ENCODE measurements around the gene NKD1.
"Not testable (repeated sequence)": the region's sequence is repeated elsewhere in the genome, so short reads cannot be mapped to it uniquely, and the experiment has no call there.

Gene NKD1

DNA sequence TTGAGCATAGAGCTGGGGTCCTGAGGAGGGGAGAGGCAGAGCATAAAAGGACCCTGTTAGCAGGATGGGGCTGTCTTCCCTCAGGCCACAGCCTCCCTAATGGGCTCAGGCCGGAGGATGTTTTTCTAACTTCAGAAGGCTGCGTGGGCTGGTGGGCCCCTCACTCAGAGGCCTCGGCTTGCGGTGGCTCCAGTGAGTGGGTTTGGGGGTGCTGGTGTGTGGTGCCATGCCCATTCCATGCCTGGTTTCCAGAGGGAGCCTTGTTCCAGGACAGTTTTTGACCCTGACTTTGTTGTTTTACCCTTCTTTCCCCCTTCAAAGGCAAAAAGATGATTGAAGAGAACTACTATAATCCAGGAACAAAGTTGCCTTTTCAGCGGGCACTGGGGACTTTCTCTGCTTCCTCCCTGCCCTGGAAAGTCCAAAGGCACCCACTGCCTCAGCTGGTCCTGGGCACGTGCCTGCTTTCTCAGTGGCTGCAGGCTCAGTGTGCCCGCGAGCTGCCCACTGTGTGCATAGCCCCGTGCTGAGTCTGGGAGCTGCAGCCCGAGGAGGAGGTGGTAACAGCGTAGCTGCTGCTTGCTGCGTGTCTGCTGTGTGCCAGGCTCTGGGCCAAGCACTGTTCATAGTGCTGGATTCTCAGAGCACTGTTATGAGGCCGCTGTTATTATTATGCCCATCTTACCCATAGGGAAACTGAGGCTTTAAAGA, 11.8 kb downstream of the NKD1 start:
- DNase-seq: no peak

GRCh38 chr16:50560903-50561863, 13.0 kb downstream of the NKD1 start:
- DNase-seq: no peak

DNA sequence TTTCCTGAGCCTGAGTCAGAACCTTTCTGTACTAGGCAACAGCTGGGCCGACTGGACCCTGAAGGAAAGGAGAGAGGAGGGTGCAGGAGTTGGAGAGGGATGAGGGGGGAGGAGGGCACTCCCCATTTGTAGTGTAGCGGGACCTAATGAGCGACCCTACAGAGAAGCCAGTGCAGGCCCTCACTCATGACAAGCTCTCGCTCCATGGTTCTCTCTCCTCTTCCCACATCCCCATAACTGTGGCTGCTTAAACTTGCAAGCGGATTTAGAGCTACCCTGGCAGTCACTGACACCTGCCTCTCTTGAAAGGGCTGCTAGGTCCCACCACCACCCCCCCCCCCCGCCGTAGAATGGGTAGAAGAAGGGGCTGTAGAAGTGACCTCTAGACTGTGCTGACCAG, 14.5 kb downstream of the NKD1 start:
- DNase-seq: no peak

DNA sequence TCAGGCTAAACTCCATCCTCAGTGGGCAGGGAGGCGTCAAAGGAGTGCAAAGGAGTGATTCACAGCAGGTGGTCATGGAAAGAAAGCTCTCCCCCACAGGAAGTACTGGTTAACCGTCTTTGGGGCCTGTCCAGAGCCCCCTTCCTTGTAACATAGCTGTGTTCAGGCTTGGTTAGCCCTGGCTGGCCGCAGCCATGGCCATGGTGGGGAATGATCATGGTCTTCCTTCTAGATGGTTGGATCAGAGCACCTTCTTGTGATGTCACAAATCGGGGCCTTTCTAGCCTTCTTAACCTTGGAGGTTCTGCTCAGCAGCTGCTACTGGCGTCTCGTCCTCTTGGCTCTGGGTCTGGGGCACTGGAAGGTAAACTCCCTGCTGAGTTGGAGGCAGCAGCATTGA, 15.8 kb downstream of the NKD1 start:
- DNase-seq: no peak

- DNase-seq: no peak
Observed at GRCh38 chr16:50565428-50565827, 17.2 kb downstream of the NKD1 start.

DNA sequence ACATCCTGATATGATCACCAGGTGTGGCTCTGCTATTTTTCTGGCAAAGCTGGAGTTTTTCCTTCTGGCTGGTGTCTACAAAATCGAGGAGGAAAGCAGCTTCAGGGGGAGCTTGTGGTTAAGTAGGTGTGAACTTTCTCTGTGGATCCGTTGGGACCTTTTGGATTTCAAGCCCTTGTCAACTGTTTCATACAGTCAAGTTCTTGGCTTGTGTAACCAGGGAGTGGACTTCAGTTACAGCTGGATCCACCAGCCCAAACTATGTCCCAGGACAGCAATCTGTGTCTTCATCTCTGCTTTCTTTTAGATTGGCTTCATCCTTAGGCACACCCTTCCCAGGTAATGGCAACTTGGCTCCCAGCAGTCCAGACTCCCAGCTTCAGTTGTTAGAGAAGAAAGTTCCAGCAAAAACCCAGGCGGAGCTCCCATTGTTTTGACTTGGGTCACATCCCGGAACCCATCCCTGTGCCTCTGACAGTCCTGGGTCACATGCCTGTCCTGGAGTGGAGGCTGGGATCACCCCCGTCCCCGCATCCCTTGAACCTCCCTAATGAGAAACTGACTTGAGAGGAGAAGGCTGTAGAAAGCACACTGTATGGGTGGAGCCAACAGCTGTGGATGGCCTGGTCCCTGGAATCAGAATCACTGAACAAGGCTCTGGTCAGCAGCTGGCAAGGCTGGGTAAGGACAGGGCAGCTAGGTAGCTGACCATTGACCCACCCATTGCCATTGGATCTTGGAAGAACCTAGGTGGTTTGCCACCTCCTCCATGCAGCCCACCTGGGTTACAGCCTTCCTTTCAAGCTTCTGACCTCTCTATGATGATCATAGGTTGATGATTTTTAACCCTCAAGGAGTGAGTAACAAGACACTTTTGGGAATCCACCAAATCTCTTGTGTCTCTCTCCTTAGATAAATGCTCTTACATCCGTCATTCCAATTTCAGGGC, 18.1 kb downstream of the NKD1 start:
- DNase-seq: no peak

- no peak for DNase-seq
Observed at GRCh38 chr16:50567651-50568050, 19.5 kb downstream of the NKD1 start.

DNA sequence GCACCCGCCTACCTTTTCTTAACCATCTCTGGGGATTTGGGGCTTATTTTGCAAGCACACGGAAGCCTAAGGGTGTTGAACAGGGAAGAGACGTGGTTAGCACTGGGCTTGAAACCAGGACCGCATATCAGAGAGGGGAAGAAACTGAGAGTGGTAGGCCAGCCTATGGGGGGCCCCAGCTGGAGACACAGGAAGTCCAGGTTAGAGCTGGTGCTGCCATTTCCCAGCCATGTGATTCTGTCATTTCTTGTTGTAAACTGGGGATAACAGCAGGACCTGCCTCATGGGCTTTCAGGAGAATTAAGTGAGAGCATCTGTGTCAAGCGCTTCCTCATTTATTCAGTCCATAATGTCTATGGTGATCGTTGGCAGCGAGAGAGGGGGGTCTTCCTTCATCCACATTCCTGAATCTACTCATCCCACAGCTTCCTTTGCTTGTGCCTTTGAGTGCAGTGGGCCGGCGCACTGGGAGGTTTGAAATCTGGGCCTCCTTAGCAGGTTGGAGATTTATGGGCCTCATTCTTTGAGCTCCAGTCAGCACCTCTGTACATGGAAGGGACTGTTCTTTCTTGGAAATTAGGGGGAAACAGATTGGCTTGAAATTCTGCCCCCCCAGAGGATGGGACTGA, 20.1 kb downstream of the NKD1 start:
- no peak for DNase-seq

GRCh38 chr16:50570354-50570753, 22.2 kb downstream of the NKD1 start:
- DNase-seq: no peak

DNA sequence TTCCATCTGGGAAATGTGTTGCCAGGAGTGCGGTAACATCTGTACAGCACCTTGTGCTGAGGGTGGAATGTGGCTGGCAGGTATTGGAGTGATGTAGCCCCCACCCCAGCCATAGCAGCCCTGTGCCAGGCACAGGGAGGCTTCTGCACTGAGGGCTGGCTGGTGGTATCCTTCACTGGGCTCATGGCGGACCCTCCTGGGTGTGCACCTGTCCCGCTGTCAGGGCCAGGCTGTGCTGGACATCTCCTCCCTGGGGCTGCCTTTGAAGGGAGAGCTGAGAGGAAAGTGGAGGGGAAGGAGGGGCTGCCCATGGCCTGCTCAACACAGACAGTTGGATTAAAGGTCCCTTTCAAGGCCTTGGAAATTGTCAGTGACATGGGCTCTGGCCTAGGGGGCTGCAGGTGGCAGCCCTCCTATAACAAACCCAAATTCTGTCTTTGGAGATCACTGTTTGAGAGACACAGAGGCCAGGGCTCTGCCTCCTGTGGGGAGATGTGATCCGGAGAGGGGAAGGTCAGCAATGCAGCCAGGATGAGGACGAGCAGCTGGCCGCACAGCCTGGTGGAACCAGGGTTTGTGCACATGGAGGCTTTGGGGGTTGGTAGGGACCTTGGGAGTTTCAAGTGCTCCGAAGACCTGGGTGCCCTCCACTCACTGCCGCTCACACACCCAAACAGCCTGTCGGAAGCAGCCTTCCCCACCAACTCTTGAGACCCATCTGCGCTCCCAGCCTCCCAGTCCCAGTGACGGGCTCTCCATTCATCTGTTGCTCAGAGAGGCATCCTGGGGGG, 22.8 kb downstream of the NKD1 start:
- DNase-seq: no peak

- DNase-seq: no peak
Observed at GRCh38 chr16:50571786-50572185, 23.6 kb downstream of the NKD1 start.

GRCh38 chr16:50572700-50573099, 24.5 kb downstream of the NKD1 start:
- DNase-seq: no peak

- no peak for DNase-seq
Observed at GRCh38 chr16:50573279-50573678, 25.1 kb downstream of the NKD1 start.

- no peak for DNase-seq
Observed at GRCh38 chr16:50573947-50574744, 25.9 kb downstream of the NKD1 start.

- DNase-seq: no peak
Observed at GRCh38 chr16:50574745-50575136, 26.5 kb downstream of the NKD1 start.

DNA sequence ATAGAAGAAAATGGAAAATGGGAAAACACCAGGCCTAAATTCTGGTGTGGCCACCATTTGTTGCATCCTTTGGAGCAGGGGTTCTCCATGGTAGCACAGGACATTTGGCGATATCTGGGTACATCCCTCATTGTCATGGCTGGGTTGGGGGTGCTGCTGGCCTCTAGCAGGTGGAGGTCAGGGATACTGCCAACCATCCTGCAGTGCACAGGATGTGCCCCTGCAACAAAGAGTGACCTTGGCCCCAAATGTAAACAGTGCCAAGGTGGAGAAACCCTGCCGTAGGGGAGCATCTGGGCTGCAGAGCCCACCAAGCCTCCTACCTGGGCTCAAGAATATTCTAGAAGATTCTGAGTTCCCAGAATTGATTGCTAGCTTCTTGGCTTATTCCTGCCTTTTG, 27.5 kb downstream of the NKD1 start:
- no peak for DNase-seq

GRCh38 chr16:50576403-50577113, 28.4 kb downstream of the NKD1 start:
- DNase-seq: no peak

GRCh38 chr16:50578137-50578536, 29.9 kb downstream of the NKD1 start:
- DNase-seq: no peak

- not testable (repeated sequence) for DNase-seq
Observed at GRCh38 chr16:50579373-50579772, 31.2 kb downstream of the NKD1 start.

DNA sequence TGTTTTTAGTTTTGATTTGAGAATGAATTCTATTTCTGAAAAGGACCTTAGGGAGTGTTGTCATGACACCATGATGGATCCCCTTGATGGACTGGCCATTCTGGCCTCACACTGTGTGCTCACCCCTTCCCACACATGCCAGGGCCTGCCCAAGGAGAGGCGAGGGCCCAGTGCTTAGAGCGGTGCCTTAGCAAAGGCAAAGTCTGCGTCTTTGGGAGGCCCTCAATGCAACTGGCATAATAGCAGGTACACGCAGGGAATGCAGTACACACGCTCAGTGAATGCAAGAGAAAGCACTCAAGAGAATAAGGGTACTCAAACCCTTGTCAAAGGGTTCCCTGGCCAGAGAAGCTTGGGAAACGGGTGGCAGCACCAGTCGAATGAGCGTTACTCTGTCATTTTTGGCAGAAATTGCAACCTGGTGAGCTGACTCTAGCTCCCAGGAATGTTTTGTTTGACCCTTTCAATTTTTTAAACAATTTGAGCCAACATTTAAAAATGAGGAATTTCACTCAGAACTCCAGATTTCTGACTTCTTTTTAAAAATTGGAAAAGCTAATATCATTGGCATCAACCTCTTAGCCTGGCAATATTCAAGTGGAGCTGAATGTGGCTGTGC, 32.1 kb downstream of the NKD1 start:
- no peak for DNase-seq
